ENCODE results near the gene PRSS22. TPM values are rescaled to one million over a fixed set of nuclear protein-coding genes. Genes with fewer than 3 reads are reported as not detected.

PRSS22 gene
- total and polyA plus RNA-seq, 4 donors = 0.17 TPM; not detected in 3

GRCh38 chr16:2860826-2861567, 3.0 kb upstream of the PRSS22 start:
- H3K4me3 ChIP-seq (ENCODE audit: low read depth, low read length) = no peak overlapping the region
- whole genome bisulfite sequencing (ENCODE audit: insufficient coverage) = 93% methylated on average over 2 of the region's 8 CpGs
- H3K27ac ChIP-seq (ENCODE audit: low read depth, low read length) = no peak overlapping the region
- H3K9me3 ChIP-seq (ENCODE audit: control insufficient read depth, insufficient read depth, low read length) = no peaks in the 10 kb centered on the region
- H3K36me3 ChIP-seq (ENCODE audit: control insufficient read depth, insufficient read depth, low read length) = no peaks in the 10 kb centered on the region
- H3K4me1 ChIP-seq (ENCODE audit: control insufficient read depth, insufficient read depth, low read length) = peaks cover 3% of the 10 kb centered on the region
- DNase-seq (ENCODE audit: low read depth in 4 of 6, low spot score in 6 of 6) = no peak
- peaks cover 65% of the 10 kb centered on the region for H3K27me3 ChIP-seq (ENCODE audit: control insufficient read depth, insufficient read depth, low read length)

- DNase-seq (ENCODE audit: low read depth in 4 of 6, low spot score in 6 of 6) = no peak
- Histone ChIP-seq H3K4me3 (ENCODE audit: low read depth, low read length) (no peak overlapping the region), H3K27ac (ENCODE audit: low read depth, low read length) (no peak overlapping the region), H3K27me3 (ENCODE audit: control insufficient read depth, insufficient read depth, low read length) (peaks cover 62% of the 10 kb centered on the region), H3K9me3 (ENCODE audit: control insufficient read depth, insufficient read depth, low read length) (no peaks in the 10 kb centered on the region), H3K4me1 (ENCODE audit: control insufficient read depth, insufficient read depth, low read length) (peaks cover 3% of the 10 kb centered on the region), H3K36me3 (ENCODE audit: control insufficient read depth, insufficient read depth, low read length) (no peaks in the 10 kb centered on the region)
- WGBS (ENCODE audit: insufficient coverage) = 53% methylated on average over 7 of the region's 10 CpGs
Observed at GRCh38 chr16:2859686-2860265, 1.8 kb upstream of the PRSS22 start.

- no peak overlapping the region for H3K27ac ChIP-seq (ENCODE audit: low read depth, low read length)
- no peaks in the 10 kb centered on the region for H3K9me3 ChIP-seq (ENCODE audit: control insufficient read depth, insufficient read depth, low read length)
- peaks cover 3% of the 10 kb centered on the region for H3K4me1 ChIP-seq (ENCODE audit: control insufficient read depth, insufficient read depth, low read length)
- H3K4me3 ChIP-seq (ENCODE audit: low read depth, low read length) = no peak overlapping the region
- H3K36me3 ChIP-seq (ENCODE audit: control insufficient read depth, insufficient read depth, low read length) = no peaks in the 10 kb centered on the region
- 22% methylated on average over 23 of the region's 23 CpGs for WGBS (ENCODE audit: insufficient coverage)
- DNase-seq (ENCODE audit: low read depth in 4 of 6, low spot score in 6 of 6) = no peak
- H3K27me3 ChIP-seq (ENCODE audit: control insufficient read depth, insufficient read depth, low read length) = peaks cover 64% of the 10 kb centered on the region
Observed at GRCh38 chr16:2858245-2859025, 465 bp upstream of the PRSS22 start.

- Histone ChIP-seq H3K4me1 (ENCODE audit: control insufficient read depth, insufficient read depth, low read length) (peaks cover 3% of the 10 kb centered on the region), H3K36me3 (ENCODE audit: control insufficient read depth, insufficient read depth, low read length) (no peaks in the 10 kb centered on the region), H3K4me3 (ENCODE audit: low read depth, low read length) (no peak overlapping the region), H3K27me3 (ENCODE audit: control insufficient read depth, insufficient read depth, low read length) (peaks cover 67% of the 10 kb centered on the region), H3K9me3 (ENCODE audit: control insufficient read depth, insufficient read depth, low read length) (no peaks in the 10 kb centered on the region), H3K27ac (ENCODE audit: low read depth, low read length) (no peak overlapping the region)
- DNase-seq (ENCODE audit: low read depth in 4 of 6, low spot score in 6 of 6) = no peak
- WGBS (ENCODE audit: insufficient coverage) = 85% methylated on average over 21 of the region's 24 CpGs
Observed at GRCh38 chr16:2856686-2857450, 1.1 kb downstream of the PRSS22 start.

- WGBS (ENCODE audit: insufficient coverage) = 77% methylated on average over 10 of the region's 14 CpGs
- H3K9me3 ChIP-seq (ENCODE audit: control insufficient read depth, insufficient read depth, low read length) = no peaks in the 10 kb centered on the region
Observed at GRCh38 chr16:2856061-2856670, 1.8 kb downstream of the PRSS22 start.

GRCh38 chr16:2855536-2855935, 2.4 kb downstream of the PRSS22 start:
- no peak for DNase-seq (ENCODE audit: low read depth in 4 of 6, low spot score in 6 of 6)
- H3K27ac ChIP-seq (ENCODE audit: low read depth, low read length) = no peak overlapping the region
- H3K27me3 ChIP-seq (ENCODE audit: control insufficient read depth, insufficient read depth, low read length) = peaks cover 56% of the 10 kb centered on the region
- 74% methylated on average over 5 of the region's 6 CpGs for WGBS (ENCODE audit: insufficient coverage)
- no peaks in the 10 kb centered on the region for H3K9me3 ChIP-seq (ENCODE audit: control insufficient read depth, insufficient read depth, low read length)
- no peak overlapping the region for H3K4me3 ChIP-seq (ENCODE audit: low read depth, low read length)
- no peaks in the 10 kb centered on the region for H3K36me3 ChIP-seq (ENCODE audit: control insufficient read depth, insufficient read depth, low read length)
- H3K4me1 ChIP-seq (ENCODE audit: control insufficient read depth, insufficient read depth, low read length) = peaks cover 3% of the 10 kb centered on the region

More at GRCh38 chr16:2856061-2856670, 1.8 kb downstream of the PRSS22 start:
- no peak overlapping the region for H3K27ac ChIP-seq (ENCODE audit: low read depth, low read length)
- no peak for DNase-seq (ENCODE audit: low read depth in 4 of 6, low spot score in 6 of 6)
- H3K27me3 ChIP-seq (ENCODE audit: control insufficient read depth, insufficient read depth, low read length) = peaks cover 62% of the 10 kb centered on the region
- peaks cover 3% of the 10 kb centered on the region for H3K4me1 ChIP-seq (ENCODE audit: control insufficient read depth, insufficient read depth, low read length)
- H3K4me3 ChIP-seq (ENCODE audit: low read depth, low read length) = no peak overlapping the region
- H3K36me3 ChIP-seq (ENCODE audit: control insufficient read depth, insufficient read depth, low read length) = no peaks in the 10 kb centered on the region

- Histone ChIP-seq H3K4me1 (ENCODE audit: control insufficient read depth, insufficient read depth, low read length) (peaks cover 3% of the 10 kb centered on the region), H3K4me3 (ENCODE audit: low read depth, low read length) (no peak overlapping the region), H3K27me3 (ENCODE audit: control insufficient read depth, insufficient read depth, low read length) (peaks cover 49% of the 10 kb centered on the region), H3K9me3 (ENCODE audit: control insufficient read depth, insufficient read depth, low read length) (no peaks in the 10 kb centered on the region), H3K27ac (ENCODE audit: low read depth, low read length) (no peak overlapping the region), H3K36me3 (ENCODE audit: control insufficient read depth, insufficient read depth, low read length) (no peaks in the 10 kb centered on the region)
- WGBS (ENCODE audit: insufficient coverage) = 100% methylated on average over 1 of the region's 5 CpGs
- DNase-seq (ENCODE audit: low read depth in 4 of 6, low spot score in 6 of 6) = no peak
Observed at GRCh38 chr16:2854700-2855309, 3.2 kb downstream of the PRSS22 start.

GRCh38 chr16:2853531-2854073, 4.4 kb downstream of the PRSS22 start:
- Histone ChIP-seq H3K27ac (ENCODE audit: low read depth, low read length) (no peak overlapping the region), H3K36me3 (ENCODE audit: control insufficient read depth, insufficient read depth, low read length) (no peaks in the 10 kb centered on the region), H3K4me3 (ENCODE audit: low read depth, low read length) (no peak overlapping the region), H3K9me3 (ENCODE audit: control insufficient read depth, insufficient read depth, low read length) (no peaks in the 10 kb centered on the region), H3K27me3 (ENCODE audit: control insufficient read depth, insufficient read depth, low read length) (peaks cover 41% of the 10 kb centered on the region), H3K4me1 (ENCODE audit: control insufficient read depth, insufficient read depth, low read length) (peaks cover 3% of the 10 kb centered on the region)
- no peak for DNase-seq (ENCODE audit: low read depth in 4 of 6, low spot score in 6 of 6)
- 70% methylated on average over 14 of the region's 18 CpGs for WGBS (ENCODE audit: insufficient coverage)

Data from spinal cord (tissue), 10 donors.